GM23338 (cell line): Measurements from ENCODE around the gene COA6. TPM values are rescaled to one million over a fixed set of nuclear protein-coding genes. Genes with fewer than 3 reads are reported as not detected.

Experiments
- ATAC-seq: fragments of 200-7000 bp; cut with Tn5 transposase; 3 replicates; pipeline ENCODE4 v1.9.1; 2020
- DNase-seq: peaks from one replicate; pipeline ENCODE4 v3.0.0-alpha.2; 2015; ENCODE audit warnings: low spot score
- H2AFZ ChIP-seq: fragments of 200-600 bp; sonication (generic); 2 replicates; pipeline ENCODE4 v1.8.0; 2016; ENCODE audit warnings: antibody characterized with exemption, mild to moderate bottlenecking, moderate library complexity
- H3F3A ChIP-seq: fragments of 200-600 bp; sonication (generic); replicated peaks from 2 replicates; pipeline ENCODE4 v1.8.0; 2017; ENCODE audit warnings: antibody characterized with exemption, mixed run types, low read depth
- H3K27ac ChIP-seq: fragments of 200-600 bp; sonication (generic); 2 replicates; pipeline ENCODE4 v1.6.1; 2016; ENCODE audit warnings: low read depth
- H3K27me3 ChIP-seq: fragments of 200-600 bp; sonication (generic); 2 replicates; pipeline ENCODE4 v1.8.0; 2016; ENCODE audit warnings: mild to moderate bottlenecking, mixed run types, moderate library complexity; ENCODE audit not compliant: insufficient read depth
- H3K36me3 ChIP-seq: fragments of 200-600 bp; sonication (generic); 2 replicates; pipeline ENCODE4 v1.8.0; 2016; ENCODE audit warnings: mild to moderate bottlenecking; ENCODE audit not compliant: insufficient read depth
- H3K4me1 ChIP-seq: fragments of 200-600 bp; sonication (generic); 2 replicates; pipeline ENCODE4 v1.8.0; 2016; ENCODE audit warnings: mild to moderate bottlenecking, moderate library complexity; ENCODE audit not compliant: insufficient read depth
- H3K4me2 ChIP-seq: fragments of 200-600 bp; sonication (generic); 2 replicates; pipeline ENCODE4 v1.7.1; 2017; ENCODE audit warnings: mixed run types
- H3K4me3 ChIP-seq: fragments of 200-600 bp; sonication (generic); 2 replicates; pipeline ENCODE4 v1.6.1; 2016; ENCODE audit warnings: mixed run types
- H3K79me2 ChIP-seq: fragments of 200-600 bp; sonication (generic); replicated peaks from 2 replicates; pipeline ENCODE4 v1.8.0; 2017; ENCODE audit warnings: mild to moderate bottlenecking; ENCODE audit not compliant: insufficient read depth
- H3K9me2 ChIP-seq: fragments of 200-600 bp; sonication (generic); 2 replicates; pipeline ENCODE4 v1.8.0; 2017; ENCODE audit not compliant: insufficient read depth
- H4K20me1 ChIP-seq: fragments of 200-600 bp; sonication (generic); replicated peaks from 2 replicates; pipeline ENCODE4 v1.8.0; 2017; ENCODE audit warnings: mild to moderate bottlenecking; ENCODE audit not compliant: insufficient read depth
- H3K27ac Mint-ChIP-seq: 2 replicates; pipeline ENCODE4 v1.8.0; 2020; ENCODE audit warnings: inconsistent platforms, mild to moderate bottlenecking, moderate library complexity, mixed read lengths
- H3K27me3 Mint-ChIP-seq: 3 replicates; pipeline ENCODE4 v1.8.0; 2022; ENCODE audit warnings: low read depth, mild to moderate bottlenecking, moderate library complexity, mixed read lengths, inconsistent platforms; ENCODE audit not compliant: insufficient read depth, poor library complexity
- H3K36me3 Mint-ChIP-seq: 3 replicates; pipeline ENCODE4 v1.8.0; 2021; ENCODE audit warnings: low read depth, mild to moderate bottlenecking, inconsistent platforms, moderate library complexity, mixed read lengths
- H3K4me1 Mint-ChIP-seq: 3 replicates; pipeline ENCODE4 v1.8.0; 2020; ENCODE audit warnings: mild to moderate bottlenecking, inconsistent platforms, mixed read lengths
- H3K4me3 Mint-ChIP-seq: 3 replicates; pipeline ENCODE4 v1.8.0; 2021; ENCODE audit warnings: moderate library complexity, mild to moderate bottlenecking, inconsistent platforms, mixed read lengths
- H3K9me3 Mint-ChIP-seq: 3 replicates; pipeline ENCODE4 v1.8.0; 2020; ENCODE audit warnings: moderate library complexity, mild to moderate bottlenecking, inconsistent platforms, mixed read lengths
- CREB1 ChIP-seq: fragments of 250-450 bp; sonication (Bioruptor Pico); IDR thresholded peaks from 2 replicates; pipeline ENCODE4 v1.5.0; 2020; ENCODE audit warnings: low read depth, mild to moderate bottlenecking, moderate library complexity
- CTCF ChIP-seq, 2 experiments: fragments of 200-600 bp in 1 of 2; sonication (generic) in 1 of 2; conservative IDR thresholded peaks; 2 replicates each; pipeline versions ENCODE4 v1.5.1 to v1.6.1; 2016 to 2017; ENCODE audit warnings: antibody characterized with exemption in 2 of 2, low read depth in 2 of 2, mild to moderate bottlenecking in 2 of 2, moderate library complexity in 1 of 2
- EZH2 ChIP-seq: fragments of 200-600 bp; sonication (generic); IDR thresholded peaks from one replicate; pipeline ENCODE4 v1.8.0; 2017; ENCODE audit warnings: antibody characterized with exemption, mild to moderate bottlenecking, low read depth; ENCODE audit not compliant: unreplicated experiment
- EZH2phosphoT487 ChIP-seq: fragments of 200-600 bp; sonication (generic); IDR thresholded peaks from one replicate; pipeline ENCODE4 v1.8.1; 2018; ENCODE audit warnings: antibody characterized with exemption; ENCODE audit not compliant: unreplicated experiment
- JUNB ChIP-seq: IDR thresholded peaks from one replicate; pipeline ENCODE4 v1.6.1; 2016; ENCODE audit warnings: antibody characterized with exemption; ENCODE audit not compliant: unreplicated experiment
- NANOG ChIP-seq: IDR thresholded peaks from 2 replicates; pipeline ENCODE4 v1.6.1; 2016; ENCODE audit warnings: antibody characterized with exemption, borderline replicate concordance
- POLR2AphosphoS5 ChIP-seq: IDR thresholded peaks from 2 replicates; pipeline ENCODE4 v1.6.1; 2016; ENCODE audit warnings: antibody characterized with exemption, low read depth
- REST ChIP-seq: IDR thresholded peaks from one replicate; pipeline ENCODE4 v1.6.1; 2018; ENCODE audit warnings: antibody characterized with exemption; ENCODE audit not compliant: unreplicated experiment
- STAT1 ChIP-seq: IDR thresholded peaks from one replicate; pipeline ENCODE4 v1.6.1; 2016; ENCODE audit warnings: antibody characterized with exemption; ENCODE audit not compliant: unreplicated experiment
- ZNF114 ChIP-seq: fragments of 250-450 bp; sonication (Bioruptor Pico); IDR thresholded peaks from 2 replicates; pipeline ENCODE4 v1.5.0; 2020; ENCODE audit warnings: mild to moderate bottlenecking, moderate library complexity
- ZNF462 ChIP-seq: fragments of 250-450 bp; sonication (Bioruptor Pico); IDR thresholded peaks from 2 replicates; pipeline ENCODE4 v1.5.0; 2020; ENCODE audit warnings: mild to moderate bottlenecking, moderate library complexity
- polyA plus RNA-seq: library from polyadenylated mRNA; unstranded; fragments of >200 nt; fragmentation: Nextera tagmentation; extraction: Ambion mirVana; gene quantifications from 2 replicates; pipeline ENCODE4 v1.2.1, GENCODE V29; 2016
- total RNA-seq: library from RNA; depleted of rRNA; stranded (reverse); fragments of >200 nt; shearing (Covaris generic); gene quantifications from 2 replicates; pipeline ENCODE4 v1.2.3, GENCODE V29; 2014

Gene COA6
- total and polyA plus RNA-seq, 2 experiments from 2014 or later = 20.7 to 156 TPM

GRCh38 chr1:234402939-234403338 is 29.7 kb downstream of the COA6 start:
- peaks cover 7% of the 10 kb centered on the region; the same call in 2 of the 3 replicates for H3K36me3 Mint-ChIP-seq
- H3K9me3 Mint-ChIP-seq = no peaks in the 10 kb centered on the region
- Histone ChIP-seq H3K4me1 (no peaks in the 10 kb centered on the region), H3K27me3 (no peaks in the 10 kb centered on the region), H3F3A (no peaks in the 10 kb centered on the region), H3K79me2 (no peaks in the 10 kb centered on the region), H4K20me1 (no peaks in the 10 kb centered on the region; the same call in 1 of the 2 replicates), H3K4me3 (no peak overlapping the region), H3K9me2 (no peaks in the 10 kb centered on the region), H3K36me3 (no peaks in the 10 kb centered on the region), H3K27ac (no peak overlapping the region), H3K4me2 (no peak overlapping the region), H2AFZ (no peak overlapping the region)
- no peak for ATAC-seq
- H3K27ac Mint-ChIP-seq = no peak overlapping the region
- no peaks in the 10 kb centered on the region for H3K27me3 Mint-ChIP-seq
- H3K4me1 Mint-ChIP-seq = no peaks in the 10 kb centered on the region
- DNase-seq = no peak
- no peak for TF ChIP-seq EZH2
- no peak for TF ChIP-seq POLR2AphosphoS5
- TF ChIP-seq CTCF (conservative IDR thresholded peaks at IDR 0.05; ENCODE audit: low read depth in 2 of 2) = no peak
- no peak for TF ChIP-seq JUNB
- no peak for TF ChIP-seq EZH2phosphoT487
- H3K4me3 Mint-ChIP-seq = no peak overlapping the region

GRCh38 chr1:234405676-234406075 is 32.4 kb downstream of the COA6 start:
- Mint-ChIP-seq H3K27me3 (peaks cover 6% of the 10 kb centered on the region), H3K4me3 (no peak overlapping the region), H3K4me1 (no peaks in the 10 kb centered on the region), H3K27ac (no peak overlapping the region; the same call in 1 of the 2 replicates), H3K36me3 (no peaks in the 10 kb centered on the region; the same call in 2 of the 3 replicates), H3K9me3 (no peaks in the 10 kb centered on the region)
- H3K4me3 ChIP-seq = no peak overlapping the region
- no peaks in the 10 kb centered on the region for H3K4me1 ChIP-seq
- no peaks in the 10 kb centered on the region for H3K27me3 ChIP-seq
- no peak overlapping the region for H3K27ac ChIP-seq
- DNase-seq = no peak
- H3K79me2 ChIP-seq = no peaks in the 10 kb centered on the region
- H2AFZ ChIP-seq = no peak overlapping the region
- no peaks in the 10 kb centered on the region for H3K36me3 ChIP-seq
- no peak for ATAC-seq
- no peak overlapping the region for H3K4me2 ChIP-seq
- no peaks in the 10 kb centered on the region for H3F3A ChIP-seq
- H4K20me1 ChIP-seq = no peaks in the 10 kb centered on the region; the same call in 1 of the 2 replicates
- no peaks in the 10 kb centered on the region for H3K9me2 ChIP-seq
- TF ChIP-seq ZNF114 (CRISPR knock-in tag) = no peak
- TF ChIP-seq ZNF462 (CRISPR knock-in tag) = no peak
- no peak for TF ChIP-seq NANOG
- TF ChIP-seq CREB1 (CRISPR knock-in tag) = no peak
- TF ChIP-seq STAT1 = no peak
- no peak for TF ChIP-seq EZH2phosphoT487
- no peak for TF ChIP-seq POLR2AphosphoS5
- no peak for TF ChIP-seq REST
